Tibial nerve (tissue), 4 donors: ENCODE results near the gene GALNT12. TPM values are rescaled to one million over a fixed set of nuclear protein-coding genes. Genes with fewer than 3 reads are reported as not detected.

Experiments
- DNase-seq, 2 donors: peaks; one replicate each; pipeline ENCODE4 v3.0.0-alpha.2; 2019; ENCODE audit warnings: low spot score in 2 of 2
- H3K27ac ChIP-seq, 4 donors: fragments of 200-600 bp; sonication (generic) in 3 of 4; one replicate each; pipeline ENCODE4 v1.5.1; 2017 to 2019; ENCODE audit warnings: mild to moderate bottlenecking in 1 of 4
- H3K27me3 ChIP-seq, 2 donors: fragments of 200-600 bp; sonication (generic) in 1 of 2; one replicate each; pipeline versions ENCODE4 v1.5.1 to v1.6.0; 2017 to 2019
- H3K36me3 ChIP-seq, 3 donors: fragments of 200-600 bp; sonication (generic); one replicate each; pipeline ENCODE4 v1.5.1; 2018 to 2019
- H3K4me1 ChIP-seq, 4 donors: fragments of 200-600 bp; sonication (generic) in 3 of 4; one replicate each; pipeline ENCODE4 v1.5.1; 2017 to 2019
- H3K4me3 ChIP-seq, 4 donors: fragments of 200-600 bp; sonication (generic) in 3 of 4; one replicate each; pipeline ENCODE4 v1.5.1; 2017 to 2019; ENCODE audit warnings: mild to moderate bottlenecking in 1 of 4, moderate library complexity in 1 of 4
- H3K9me3 ChIP-seq, 4 donors: fragments of 200-600 bp; sonication (generic) in 3 of 4; one replicate each; pipeline ENCODE4 v1.5.1; 2017 to 2019
- CTCF ChIP-seq, 5 experiments: fragments of 200-600 bp in 3 of 5; fragments of 450-650 bp in 2 of 5; sonication (generic) in 3 of 5; IDR thresholded peaks; one replicate each; pipeline ENCODE4 v1.5.1; 2016 to 2019; ENCODE audit warnings: antibody characterized with exemption in 5 of 5, mild to moderate bottlenecking in 3 of 5, moderate library complexity in 2 of 5
- EP300 ChIP-seq, 2 donors: sonication (generic); formaldehyde crosslinking; IDR thresholded peaks; one replicate each; pipeline ENCODE4 v1.6.1; 2017; ENCODE audit warnings: antibody characterized with exemption in 2 of 2, mild to moderate bottlenecking in 1 of 2
- POLR2A ChIP-seq, 2 donors: fragments of 450-650 bp; IDR thresholded peaks; one replicate each; pipeline ENCODE4 v1.6.1; 2017; ENCODE audit warnings: antibody characterized with exemption in 2 of 2, mild to moderate bottlenecking in 2 of 2, moderate library complexity in 2 of 2
- WGBS, 2 donors: methylation state at CpG; one replicate each; pipeline ENCODE4 v1.1.5; 2018; 5-methylcytosine and 5-hydroxymethylcytosine counted together
- total RNA-seq, 4 donors: library from RNA; depleted of rRNA; stranded (reverse); fragments of >200 nt; gene quantifications; one replicate each; pipeline ENCODE4 v1.1.0, GENCODE V29; 2016

GALNT12 gene
- total RNA-seq, 4 donors from 2014 or later: 1.8 to 6.0 (median 3.5) TPM

- 60 to 77% methylated on average over 6 of the region's 6 CpGs for WGBS, 2 donors
These were observed 69.8 kb downstream of the GALNT12 start for GRCh38 chr9:98877311-98877710.

GRCh38 chr9:98879094-98879962, 71.9 kb downstream of the GALNT12 start:
- Histone ChIP-seq H3K4me3 (no peak overlapping the region), H3K9me3 (no peaks in the 10 kb centered on the region), H3K27ac (peak overlapping the region in 1 of 4 donors; percentile 50), H3K36me3 (no peaks in the 10 kb centered on the region), H3K4me1 (peaks cover 0 to 46% (median 2%) of the 10 kb centered on the region in 4 donors), H3K27me3 (no peaks in the 10 kb centered on the region)
- TF ChIP-seq CTCF (IDR thresholded peaks at IDR 0.05): no peak
- TF ChIP-seq EP300 (IDR thresholded peaks at IDR 0.05): no peak
- TF ChIP-seq POLR2A (IDR thresholded peaks at IDR 0.05): no peak
- WGBS, 2 donors: 50 to 62% methylated on average over 5 of the region's 5 CpGs
- no peak for DNase-seq

More at GRCh38 chr9:98877311-98877710, 69.8 kb downstream of the GALNT12 start:
- Histone ChIP-seq H3K9me3 (no peaks in the 10 kb centered on the region), H3K36me3 (no peaks in the 10 kb centered on the region), H3K27ac (no peak overlapping the region), H3K27me3 (no peaks in the 10 kb centered on the region), H3K4me3 (no peak overlapping the region), H3K4me1 (peaks cover 0 to 48% (median 2%) of the 10 kb centered on the region in 4 donors)
- TF ChIP-seq POLR2A (IDR thresholded peaks at IDR 0.05) (no peak), EP300 (IDR thresholded peaks at IDR 0.05) (no peak), CTCF (IDR thresholded peaks at IDR 0.05) (no peak)
- DNase-seq: no peak

- H3K27ac ChIP-seq: peak overlapping the region in 1 of 4 donors; percentile 50
- H3K4me3 ChIP-seq: no peak overlapping the region
- H3K27me3 ChIP-seq: no peaks in the 10 kb centered on the region
- H3K4me1 ChIP-seq: peaks cover 0 to 40% (median 2%) of the 10 kb centered on the region in 4 donors
- no peaks in the 10 kb centered on the region for H3K9me3 ChIP-seq
- H3K36me3 ChIP-seq: no peaks in the 10 kb centered on the region
- DNase-seq: no peak
- TF ChIP-seq EP300 (IDR thresholded peaks at IDR 0.05) (no peak), CTCF (IDR thresholded peaks at IDR 0.05) (no peak), POLR2A (IDR thresholded peaks at IDR 0.05) (no peak)
- 60 to 63% methylated on average over 8 of the region's 8 CpGs for WGBS, 2 donors
These were observed 72.5 kb downstream of the GALNT12 start for GRCh38 chr9:98879963-98880310.

GRCh38 chr9:98880311-98881015, 73.0 kb downstream of the GALNT12 start:
- DNase-seq: no peak
- Histone ChIP-seq H3K27ac (peak overlapping the region in 1 of 4 donors; percentile 50), H3K4me3 (no peak overlapping the region), H3K4me1 (peaks cover 0 to 38% (median 2%) of the 10 kb centered on the region in 4 donors), H3K9me3 (no peaks in the 10 kb centered on the region), H3K36me3 (no peaks in the 10 kb centered on the region), H3K27me3 (no peaks in the 10 kb centered on the region)
- TF ChIP-seq EP300 (IDR thresholded peaks at IDR 0.05) (no peak), CTCF (IDR thresholded peaks at IDR 0.05) (no peak), POLR2A (IDR thresholded peaks at IDR 0.05) (no peak)
- 66 to 69% methylated on average over 7 of the region's 7 CpGs for WGBS, 2 donors

- 82 to 83% methylated on average over 3 of the region's 3 CpGs for WGBS, 2 donors
- H3K4me1 ChIP-seq: peaks cover 0 to 47% (median 2%) of the 10 kb centered on the region in 4 donors
- H3K4me3 ChIP-seq: no peak overlapping the region
- no peaks in the 10 kb centered on the region for H3K36me3 ChIP-seq
- no peak for TF ChIP-seq POLR2A (IDR thresholded peaks at IDR 0.05)
- no peak for TF ChIP-seq CTCF (IDR thresholded peaks at IDR 0.05)
- TF ChIP-seq EP300 (IDR thresholded peaks at IDR 0.05): no peak
- no peak overlapping the region for H3K27ac ChIP-seq
- no peak for DNase-seq
- H3K27me3 ChIP-seq: no peaks in the 10 kb centered on the region
- no peaks in the 10 kb centered on the region for H3K9me3 ChIP-seq
These were observed 73.9 kb downstream of the GALNT12 start for GRCh38 chr9:98881356-98881755.
